SK-N-DZ (cell line): ENCODE measurements around the gene LIN7C.
A peak's percentile ranks its signal among the peaks of the same experiment; 100 is the strongest.

Source experiments
- DNase-seq: peaks from one replicate; pipeline ENCODE4 v3.0.0-alpha.2; 2015; ENCODE audit warnings: low spot score

The LIN7C gene

DNA sequence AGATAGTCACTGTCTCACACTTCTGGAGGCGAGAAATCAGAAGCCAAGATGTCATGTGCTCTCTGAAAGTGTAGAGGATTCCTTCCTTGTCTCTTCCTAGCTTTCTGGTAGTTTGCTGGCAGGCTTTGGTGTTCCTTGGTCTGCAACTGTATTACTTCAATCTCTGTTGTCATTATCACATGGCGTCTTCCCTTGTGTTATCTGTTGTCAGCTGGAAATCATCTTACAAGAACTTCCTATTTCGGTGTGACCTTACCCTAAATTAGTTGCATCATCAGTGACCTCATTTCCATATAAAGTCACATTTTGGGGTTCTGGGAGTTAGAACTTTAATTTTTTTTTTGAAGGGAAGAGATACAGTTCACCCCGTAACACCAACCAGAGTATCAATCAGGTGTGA lies 3.3 kb upstream of the LIN7C start:
- DNase-seq, result no peak

DNA sequence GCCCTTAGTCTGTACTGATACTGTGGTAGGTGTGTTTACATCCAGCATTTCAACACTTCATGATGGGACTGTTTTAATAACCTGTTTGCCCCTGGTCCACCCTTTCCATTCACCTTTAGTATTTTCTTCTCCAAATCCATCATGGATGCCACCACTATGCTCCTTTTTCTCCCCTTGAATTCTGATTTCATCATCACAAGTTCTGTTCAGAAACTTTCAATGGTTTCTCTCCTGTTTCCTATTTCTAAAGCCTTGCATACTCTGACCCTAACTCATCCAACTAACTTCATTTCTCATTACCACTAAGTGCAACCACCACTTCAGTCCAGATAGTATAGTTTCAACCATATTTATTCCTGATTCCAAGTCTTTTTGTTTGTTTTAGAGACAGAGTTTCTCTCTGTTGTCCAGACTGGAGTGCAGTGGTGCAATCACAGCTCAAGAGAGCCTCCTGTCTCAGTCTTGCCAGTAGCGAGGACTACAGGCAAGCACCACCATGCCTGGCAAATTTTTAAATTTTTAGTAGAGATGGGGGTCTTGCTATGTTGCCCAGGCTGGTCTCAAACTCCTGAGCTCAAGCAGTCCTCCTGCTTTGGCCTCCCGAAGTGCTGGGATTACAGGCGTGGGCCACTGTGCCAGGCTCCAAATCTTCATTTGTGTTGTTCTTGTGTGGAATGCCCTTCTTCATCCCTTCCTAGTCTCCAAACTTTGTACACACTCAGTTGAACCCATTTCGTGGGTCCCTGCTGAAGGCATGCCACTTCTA lies 1.2 kb upstream of the LIN7C start:
- DNase-seq, result no peak

GRCh38 chr11:27505781-27506180 lies 788 bp downstream of the LIN7C start:
- no peak for DNase-seq

GRCh38 chr11:27504205-27504604 lies 2.4 kb downstream of the LIN7C start:
- DNase-seq, result no peak

DNA sequence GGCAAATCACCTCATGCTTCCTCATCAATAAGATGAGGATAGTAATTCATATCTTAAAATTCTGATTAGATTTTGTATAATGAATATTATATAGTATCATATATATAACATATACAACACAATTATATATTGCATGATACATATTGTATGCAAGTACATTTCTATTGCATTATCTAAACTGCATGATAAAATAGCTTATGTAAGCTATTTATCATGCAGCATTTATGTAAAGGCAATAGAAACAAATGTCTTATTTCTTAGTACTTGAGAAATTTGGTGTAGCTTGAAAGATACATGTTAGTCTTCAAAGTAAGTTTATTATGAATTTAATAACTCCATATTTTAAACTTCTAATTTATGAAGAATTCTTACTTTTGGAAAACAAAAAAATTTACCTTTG lies 5.5 kb downstream of the LIN7C start:
- no peak for DNase-seq

DNA sequence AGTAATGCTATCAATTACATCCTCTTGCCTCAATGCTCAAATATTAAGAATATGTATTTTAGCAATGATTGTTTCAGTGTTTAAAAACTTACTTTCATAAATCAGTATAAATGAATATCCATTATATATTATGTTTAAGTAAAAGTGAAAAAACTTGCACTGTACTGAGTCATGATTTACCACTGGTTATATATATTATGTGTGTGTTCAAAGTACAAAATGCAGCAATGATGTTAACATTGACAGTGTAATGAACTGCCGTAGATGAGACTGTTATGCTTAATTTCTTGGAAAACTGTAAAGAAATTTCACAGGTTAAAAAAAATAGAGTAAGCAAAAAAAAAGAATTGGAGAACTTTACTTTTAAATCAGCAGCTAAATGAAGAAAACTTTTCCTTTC lies 8.7 kb downstream of the LIN7C start:
- DNase-seq, result no peak

DNA sequence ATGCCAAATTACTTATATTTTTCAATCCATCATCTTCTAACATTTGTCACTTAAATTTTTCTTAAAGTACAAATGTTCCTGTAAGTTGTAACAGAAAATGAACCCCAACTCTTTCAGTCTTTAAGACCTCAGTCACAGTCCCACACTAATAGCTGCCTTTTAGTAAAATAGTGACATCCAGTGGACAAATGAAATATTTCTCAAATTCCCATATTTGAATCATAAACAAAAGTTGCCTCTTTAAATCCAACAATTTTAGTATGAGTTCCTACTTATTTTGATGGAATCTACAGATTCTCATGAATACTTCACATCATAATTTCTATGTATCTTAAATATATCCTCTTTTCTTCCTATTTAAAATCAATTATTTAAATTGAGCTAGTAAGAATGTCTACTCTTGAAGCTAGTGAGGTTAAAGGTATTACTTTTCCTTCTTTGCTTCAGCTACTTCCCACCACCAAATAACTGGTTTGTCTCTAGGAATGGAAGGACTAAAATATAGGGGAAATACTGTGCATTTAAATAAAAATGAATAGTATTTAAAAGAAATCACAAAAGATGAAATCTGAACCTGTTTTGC lies 9.2 kb downstream of the LIN7C start:
- peak; percentile 22 for DNase-seq

- no peak for DNase-seq
These were observed 10.1 kb downstream of the LIN7C start for GRCh38 chr11:27496461-27496860.

DNA sequence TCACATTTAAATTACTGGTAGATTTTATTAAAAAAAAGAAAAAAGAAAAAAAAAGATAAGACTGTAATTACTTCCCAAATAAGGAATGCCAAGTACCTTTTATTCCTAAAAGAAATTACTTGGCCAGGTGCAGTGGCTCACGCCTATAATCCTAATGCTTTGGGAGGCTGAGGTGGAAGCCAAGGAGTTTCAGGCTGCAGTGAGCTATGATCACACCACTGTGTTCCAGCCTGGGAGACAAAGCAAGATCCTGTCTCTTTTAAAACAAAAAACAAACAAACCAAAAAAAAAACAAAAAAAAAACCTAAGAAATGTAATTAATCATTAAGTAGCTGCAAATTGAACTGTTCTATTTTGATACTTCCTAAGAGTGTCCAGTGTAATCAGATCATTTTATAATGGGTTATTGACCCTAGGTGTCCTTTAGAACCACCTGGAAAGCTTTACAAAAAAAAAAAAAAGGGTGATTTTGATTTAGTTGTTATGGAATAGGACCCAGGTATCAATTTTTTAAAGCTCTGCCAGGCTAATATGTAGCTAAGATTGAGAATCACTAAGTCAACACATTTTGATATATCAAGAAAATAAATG lies 10.8 kb downstream of the LIN7C start:
- no peak for DNase-seq

- no peak for DNase-seq
These were observed 17.5 kb downstream of the LIN7C start for GRCh38 chr11:27489092-27489491.

GRCh38 chr11:27487706-27488105 lies 18.9 kb downstream of the LIN7C start:
- DNase-seq, result no peak

DNA sequence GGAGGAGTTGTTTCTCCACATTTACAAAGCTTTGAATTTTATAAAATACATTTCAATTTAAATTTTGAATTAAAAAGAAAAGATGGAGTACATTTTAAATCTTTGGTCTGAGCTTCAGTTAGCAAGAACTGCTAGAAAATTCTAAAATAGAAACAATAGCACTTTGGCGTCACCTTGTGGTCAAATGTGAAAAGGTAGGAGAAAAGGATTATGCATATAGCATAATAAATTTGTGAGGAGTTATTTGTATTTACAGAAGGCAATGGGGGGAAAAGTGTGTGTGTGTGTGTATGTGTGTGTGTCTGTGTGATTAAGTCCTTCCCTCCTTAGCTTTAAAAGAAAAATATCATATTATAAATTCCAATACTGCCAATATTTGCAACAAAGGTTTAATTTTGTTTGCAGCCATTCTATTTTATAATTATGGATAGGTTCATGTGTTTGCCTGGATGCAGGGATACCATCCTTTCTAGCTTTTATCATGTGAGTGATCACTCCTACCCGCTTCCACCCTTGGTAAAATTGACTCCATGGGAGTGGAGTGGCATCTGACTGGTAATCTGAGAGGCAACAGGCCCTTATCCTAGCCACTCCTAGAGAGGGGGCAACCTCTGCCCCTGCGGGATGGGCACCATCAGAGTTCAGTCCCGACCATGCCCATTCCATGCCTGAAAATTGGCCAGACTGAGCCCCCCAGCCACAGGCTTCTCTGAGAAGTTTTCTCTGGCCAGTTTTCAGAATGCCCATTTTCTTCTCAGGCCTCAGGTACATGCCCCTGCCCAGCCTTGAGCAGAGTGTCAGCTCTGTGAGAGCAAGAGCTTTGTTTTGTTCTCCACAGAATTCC lies 20.4 kb downstream of the LIN7C start:
- DNase-seq, result peak; percentile 67

GRCh38 chr11:27482793-27483192 lies 23.8 kb downstream of the LIN7C start:
- DNase-seq, result no peak

DNA sequence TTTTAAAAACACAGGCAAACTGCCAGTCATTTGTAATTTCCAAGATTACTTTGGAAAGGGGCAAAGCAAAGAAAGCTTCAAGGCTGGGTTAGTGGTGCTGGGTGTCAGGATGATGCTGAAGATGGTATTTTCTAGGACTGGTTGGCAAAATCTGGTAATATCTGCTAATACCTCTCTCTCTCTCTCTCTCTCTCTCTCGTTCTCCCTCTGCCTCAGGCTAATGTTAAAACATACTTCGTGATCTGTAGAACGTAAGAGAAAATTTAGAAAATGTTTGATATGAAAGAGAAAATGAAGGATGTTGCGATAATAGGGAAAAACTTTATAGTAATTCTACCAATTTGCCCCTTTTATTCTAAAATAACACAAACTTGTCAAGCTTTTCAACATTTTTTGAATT lies 24.6 kb downstream of the LIN7C start:
- DNase-seq, result no peak

DNA sequence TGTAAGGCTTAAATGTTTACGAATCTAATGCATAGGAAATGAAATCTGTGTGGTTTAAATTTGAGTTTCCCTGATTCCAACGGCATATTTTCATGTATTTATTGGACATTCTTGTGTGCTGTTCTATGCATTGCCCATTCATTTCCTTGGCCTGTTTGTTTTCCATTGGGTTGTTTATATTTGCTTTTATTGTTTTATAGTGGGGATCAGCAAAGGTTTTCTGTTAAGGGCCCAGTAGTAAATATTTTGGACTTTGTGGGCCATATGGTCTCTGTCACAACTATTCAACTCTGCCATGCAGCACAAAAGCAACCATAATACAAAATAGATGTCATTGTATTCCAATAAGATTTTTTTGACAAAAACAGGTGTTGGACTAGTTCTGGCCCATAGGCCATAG lies 28.7 kb downstream of the LIN7C start:
- DNase-seq, result no peak

- DNase-seq, result no peak
These were observed 29.3 kb downstream of the LIN7C start for GRCh38 chr11:27477243-27477642.

DNA sequence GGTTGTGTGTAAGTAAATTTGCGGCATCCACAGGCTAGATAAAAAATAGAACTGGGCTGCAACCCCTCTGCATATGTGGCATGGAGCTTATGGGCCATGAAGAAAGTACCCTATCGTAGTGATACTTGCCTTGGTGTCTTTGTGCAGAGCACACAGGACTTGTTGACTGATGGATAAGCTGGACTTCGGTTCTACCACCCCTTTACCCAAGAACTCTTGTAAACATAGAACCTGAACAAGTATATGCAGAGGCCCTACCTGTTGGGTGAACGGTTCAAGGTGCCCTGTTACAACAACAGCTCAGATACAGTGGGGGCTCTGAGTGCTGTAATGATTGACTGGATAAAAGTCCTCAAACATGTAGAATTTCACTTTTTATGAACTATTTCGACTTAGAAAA lies 30.9 kb downstream of the LIN7C start:
- no peak for DNase-seq

- DNase-seq, result no peak
These were observed 33.6 kb downstream of the LIN7C start for GRCh38 chr11:27473017-27473406.

- peak; percentile 99 for DNase-seq
These were observed 34.1 kb downstream of the LIN7C start, which contains the start of gene LGR4 for GRCh38 chr11:27472398-27473016. LGR4 (minus strand) TSS chr11:27472790; CDS start chr11:27472302, 488 bp downstream.

GRCh38 chr11:27471589-27472397 lies 34.8 kb downstream of the LIN7C start:
- DNase-seq, result no peak
